A549 (cell line): ENCODE measurements around the gene USP13. TPM values are rescaled to one million over a fixed set of nuclear protein-coding genes. Genes with fewer than 3 reads are reported as not detected.
A peak's percentile ranks its signal among the peaks of the same experiment; 100 is the strongest.

Experiments
- ATAC-seq, 2 experiments: fragments of 200-7000 bp in 1 of 2; fragments of >200 bp in 1 of 2; cut with Nextera tagmentation in 1 of 2; cut with Tn5 transposase in 1 of 2; 3 replicates each; pipeline versions ENCODE4 v1.8.0 to v1.9.1; 2018 to 2020; ENCODE audit warnings: mild to moderate bottlenecking in 1 of 2, moderate library complexity in 1 of 2
- CTCF ChIA-PET: fragments of 300-600 bp; sonication (Branson Sonifier 250); formaldehyde crosslinking; extraction: SDS; loops from one replicate; lab custom pipeline; 2021; ENCODE audit warnings: antibody characterized with exemption, inconsistent platforms; lab: Yijun Ruan, JAX
- POLR2A ChIA-PET: fragments of 350-600 bp; formaldehyde crosslinking; extraction: SDS; loops from one replicate; lab custom pipeline; 2021; ENCODE audit warnings: antibody characterized with exemption, inconsistent platforms; lab: Yijun Ruan, JAX
- DNase-seq, 2 experiments: peaks; one replicate each; pipeline versions ENCODE4 v3.0.0 to v3.0.0-alpha.2; 2011 to 2016; ENCODE audit warnings: low read depth in 1 of 2, low spot score in 1 of 2
- FAIRE-seq: peaks from 2 replicates; lab custom pipeline; 2011; peaks lifted over from hg19 to GRCh38; lab: Jason Lieb, UNC
- H3K27ac ChIP-seq, 2 experiments: fragments of >200 bp; sonication (Bioruptor Twin); formaldehyde crosslinking; 3 replicates each; pipeline ENCODE4 v1.5.1; 2016 to 2017
- H3K4me1 ChIP-seq: fragments of >200 bp; sonication (Bioruptor Twin); formaldehyde crosslinking; 3 replicates; pipeline ENCODE4 v1.6.1; 2016
- H3K4me2 ChIP-seq: fragments of >200 bp; sonication (Bioruptor Twin); formaldehyde crosslinking; 3 replicates; pipeline ENCODE4 v1.6.1; 2016
- H3K4me3 ChIP-seq: fragments of >200 bp; sonication (Bioruptor Twin); formaldehyde crosslinking; 3 replicates; pipeline ENCODE4 v1.5.1; 2016
- H3K9me3 ChIP-seq: fragments of >200 bp; sonication (Bioruptor Twin); formaldehyde crosslinking; 3 replicates; pipeline ENCODE4 v1.6.1; 2016
- CBX2 ChIP-seq: fragments of 200-600 bp; sonication (generic); IDR thresholded peaks from 2 replicates; pipeline ENCODE4 v1.6.1; 2016; ENCODE audit warnings: low read depth, mild to moderate bottlenecking, borderline replicate concordance
- CHD2 ChIP-seq: fragments of 150-350 bp; IDR thresholded peaks from 2 replicates; pipeline ENCODE4 v1.6.1; 2014; ENCODE audit warnings: low read length; ENCODE audit not compliant: partially characterized antibody
- EP300 ChIP-seq, 2 experiments: fragments of >200 bp; sonication (Bioruptor Twin); formaldehyde crosslinking; IDR thresholded peaks; 2 replicates in 1 of 2; 3 replicates in 1 of 2; pipeline ENCODE4 v1.6.1; 2016 to 2017
- FOSB ChIP-seq: fragments of 250-450 bp; sonication (Bioruptor Pico); IDR thresholded peaks from 2 replicates; pipeline ENCODE4 v1.5.0; 2020; ENCODE audit warnings: mild to moderate bottlenecking, moderate library complexity
- FOXS1 ChIP-seq: fragments of 250-450 bp; sonication (Bioruptor Pico); IDR thresholded peaks from 2 replicates; pipeline ENCODE4 v1.5.0; 2020; ENCODE audit warnings: mild to moderate bottlenecking, moderate library complexity
- HDAC2 ChIP-seq: fragments of 200-600 bp; sonication (generic); IDR thresholded peaks from 2 replicates; pipeline ENCODE4 v1.6.1; 2016
- HEYL ChIP-seq: fragments of 250-450 bp; sonication (Bioruptor Pico); IDR thresholded peaks from 2 replicates; pipeline ENCODE4 v1.8.0; 2021; ENCODE audit warnings: mild to moderate bottlenecking, moderate library complexity
- HOXA7 ChIP-seq: fragments of 250-450 bp; sonication (Bioruptor Pico); IDR thresholded peaks from 2 replicates; pipeline ENCODE4 v1.5.0; 2020; ENCODE audit warnings: mild to moderate bottlenecking, moderate library complexity
- HOXB13 ChIP-seq: fragments of 250-450 bp; sonication (Bioruptor Pico); IDR thresholded peaks from 2 replicates; pipeline ENCODE4 v1.5.0; 2020; ENCODE audit warnings: low read depth, mild to moderate bottlenecking, moderate library complexity
- JUNB ChIP-seq: fragments of >200 bp; sonication (Bioruptor Twin); formaldehyde crosslinking; IDR thresholded peaks from 2 replicates; pipeline ENCODE4 v1.6.1; 2016
- KDM1A ChIP-seq: fragments of 200-600 bp; sonication (generic); IDR thresholded peaks from 2 replicates; pipeline ENCODE4 v1.6.1; 2016; ENCODE audit warnings: low read depth, mild to moderate bottlenecking
- KDM5A ChIP-seq: fragments of 200-600 bp; sonication (generic); IDR thresholded peaks from 2 replicates; pipeline ENCODE4 v1.6.1; 2016; ENCODE audit warnings: antibody characterized with exemption, mild to moderate bottlenecking
- POLR2AphosphoS2 ChIP-seq: conservative IDR thresholded peaks from 2 replicates; pipeline ENCODE4 v1.6.1; 2012; ENCODE audit warnings: low read length, improper control_type of control experiment, inconsistent platforms
- RCOR1 ChIP-seq: fragments of 150-350 bp; IDR thresholded peaks from 2 replicates; pipeline ENCODE4 v1.6.1; 2014; ENCODE audit warnings: antibody characterized with exemption, low read length, low read depth
- RNF2 ChIP-seq: fragments of 200-600 bp; sonication (generic); IDR thresholded peaks from 2 replicates; pipeline ENCODE4 v1.6.1; 2016; ENCODE audit warnings: low read depth, mild to moderate bottlenecking, antibody characterized with exemption, moderate library complexity, borderline replicate concordance
- TP53 ChIP-seq: fragments of 250-450 bp; sonication (Bioruptor Pico); IDR thresholded peaks from 2 replicates; pipeline ENCODE4 v1.5.0; 2021; ENCODE audit warnings: mild to moderate bottlenecking, moderate library complexity
- ZFP36 ChIP-seq: fragments of 450-650 bp; IDR thresholded peaks from 2 replicates; pipeline ENCODE4 v1.6.1; 2014; ENCODE audit warnings: borderline replicate concordance; ENCODE audit not compliant: partially characterized antibody
- ZSCAN20 ChIP-seq: fragments of 250-450 bp; sonication (Bioruptor Pico); IDR thresholded peaks from 2 replicates; pipeline ENCODE4 v1.8.0; 2022; ENCODE audit warnings: mild to moderate bottlenecking, moderate library complexity
- WGBS: methylation state at CpG from one replicate; pipeline ENCODE4 v1.1.6; 2017; ENCODE audit errors: missing lambda C conversion rate; 5-methylcytosine and 5-hydroxymethylcytosine counted together
- polyA plus RNA-seq, 4 experiments: library from polyadenylated mRNA; depleted of rRNA in 3 of 4; stranded (reverse); fragments of >200 nt; fragmentation: RNase III in 1 of 4; extraction: RNeasy Plus Mini Kit Qiagen cat#74134 plus additional on column Dnase treatment in 1 of 4; gene quantifications; 2 replicates in 3 of 4; 3 replicates in 1 of 4; pipeline ENCODE4 v1.2.3, GENCODE V29; 2011 to 2017
- TF ChIP-seq, protein P1 (sequence below): IDR thresholded peaks from 2 replicates; pipeline ENCODE4 v1.6.1; 2012; ENCODE audit warnings: low read depth, borderline replicate concordance
- TF ChIP-seq, protein P2 (sequence below): IDR thresholded peaks from 2 replicates; pipeline ENCODE4 v1.6.1; 2012
- TF ChIP-seq, protein P3 (sequence below): fragments of 250-450 bp; sonication (Bioruptor Pico); IDR thresholded peaks from 2 replicates; pipeline ENCODE4 v1.5.0; 2020; ENCODE audit warnings: low read depth, mild to moderate bottlenecking, moderate library complexity
- TF ChIP-seq, protein P4 (sequence below): fragments of 450-650 bp; IDR thresholded peaks from 2 replicates; pipeline ENCODE4 v1.6.1; 2014; ENCODE audit warnings: antibody characterized with exemption
- TF ChIP-seq, protein P5 (sequence below): fragments of 200-600 bp; sonication (generic); IDR thresholded peaks from 2 replicates; pipeline ENCODE4 v1.6.1; 2016; ENCODE audit warnings: antibody characterized with exemption, mild to moderate bottlenecking, moderate library complexity

The USP13 gene
- polyA plus RNA-seq, 2 of the 4 experiments (the other 2 are of a cell fraction), result 7.5 to 10.2 TPM

DNA sequence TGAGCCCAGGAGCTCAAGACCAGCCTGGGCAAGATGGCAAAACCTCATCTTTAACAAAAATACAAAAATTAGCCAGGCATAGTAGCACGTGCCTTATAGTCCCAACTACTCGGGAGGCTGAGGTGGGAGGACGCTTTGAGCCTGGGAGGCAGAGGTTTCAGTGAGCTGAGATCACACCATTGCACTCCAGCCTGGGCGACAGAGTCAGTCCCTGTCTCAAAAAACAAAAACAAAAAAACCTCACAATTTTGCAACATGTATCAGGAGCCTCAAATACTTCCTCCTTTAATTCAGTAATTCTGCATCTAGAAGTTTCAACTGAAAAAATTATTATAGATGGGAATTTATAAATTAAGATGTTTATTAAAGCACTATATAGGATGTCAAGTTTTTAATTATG is 49.5 kb upstream of the USP13 start:
- Histone ChIP-seq H3K27ac (no peak overlapping the region), H3K9me3 (no peaks in the 10 kb centered on the region), H3K4me2 (peak overlapping the region; percentile 83), H3K4me3 (peak overlapping the region; percentile 80), H3K4me1 (peaks cover 14% of the 10 kb centered on the region; the same call in 2 of the 3 replicates)
- WGBS, result 65% methylated on average over 4 of the region's 4 CpGs
- no peak for TF ChIP-seq HOXA7 (CRISPR knock-in tag)
- no peak for TF ChIP-seq ZFP36
- TF ChIP-seq, protein P1, sequence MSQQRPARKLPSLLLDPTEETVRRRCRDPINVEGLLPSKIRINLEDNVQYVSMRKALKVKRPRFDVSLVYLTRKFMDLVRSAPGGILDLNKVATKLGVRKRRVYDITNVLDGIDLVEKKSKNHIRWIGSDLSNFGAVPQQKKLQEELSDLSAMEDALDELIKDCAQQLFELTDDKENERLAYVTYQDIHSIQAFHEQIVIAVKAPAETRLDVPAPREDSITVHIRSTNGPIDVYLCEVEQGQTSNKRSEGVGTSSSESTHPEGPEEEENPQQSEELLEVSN, result no peak
- no peak for TF ChIP-seq HOXB13 (CRISPR knock-in tag)
- no peak for TF ChIP-seq RNF2
- TF ChIP-seq, protein P2, sequence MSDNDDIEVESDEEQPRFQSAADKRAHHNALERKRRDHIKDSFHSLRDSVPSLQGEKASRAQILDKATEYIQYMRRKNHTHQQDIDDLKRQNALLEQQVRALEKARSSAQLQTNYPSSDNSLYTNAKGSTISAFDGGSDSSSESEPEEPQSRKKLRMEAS, result no peak
- DNase-seq (no peak), ATAC-seq (no peak), FAIRE-seq (no peak)
- POLR2A ChIA-PET, result interaction anchor here (0.6 kb wide), 1 partner anchor 171 kb away, joined by 6 read pairs; no protein-coding TSS in a partner anchor
- CTCF ChIA-PET, result no interaction called here

DNA sequence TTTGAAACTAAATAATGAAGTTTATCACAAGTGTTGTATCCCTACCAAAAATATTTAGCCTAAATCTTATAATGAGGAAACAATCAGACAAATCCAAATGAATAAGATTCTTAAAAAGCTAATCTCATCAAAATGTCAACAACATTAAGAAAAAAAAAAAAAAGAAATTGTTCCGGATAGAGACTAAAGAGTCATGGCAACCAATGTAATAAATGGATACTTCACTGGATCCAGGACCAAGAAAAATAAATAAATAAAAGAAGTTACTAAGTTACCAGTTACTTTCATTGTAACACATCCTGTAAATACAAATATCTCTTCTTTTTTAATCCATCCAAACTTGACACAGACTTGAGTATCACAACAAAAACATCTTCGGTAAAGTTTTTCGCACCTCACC is 49.0 kb upstream of the USP13 start:
- Histone ChIP-seq H3K4me1 (peaks cover 14% of the 10 kb centered on the region; the same call in 2 of the 3 replicates), H3K4me3 (peak overlapping the region; percentile 80), H3K27ac (peak overlapping the region; percentile 86 to 92), H3K4me2 (peak overlapping the region; percentile 83), H3K9me3 (no peaks in the 10 kb centered on the region)
- DNase-seq (no peak), ATAC-seq (no peak; a peak in 1 of 6 replicates), FAIRE-seq (no peak)
- CTCF ChIA-PET, result no interaction called here
- POLR2A ChIA-PET, result interaction anchor here (0.6 kb wide), 1 partner anchor 170 kb away, joined by 6 read pairs; no protein-coding TSS in a partner anchor
- whole genome bisulfite sequencing, result 4% methylated on average over 3 of the region's 3 CpGs
- TF ChIP-seq FOXS1 (CRISPR knock-in tag) (no peak), KDM1A (no peak), EP300 (IDR thresholded peaks at IDR 0.05) (no peak), ZSCAN20 (CRISPR knock-in tag) (no peak), CBX2 (no peak), KDM5A (no peak), RCOR1 (no peak), JUNB (no peak), CHD2 (no peak), ZFP36 (no peak), HOXA7 (CRISPR knock-in tag) (no peak), POLR2AphosphoS2 (no peak), HEYL (CRISPR knock-in tag) (no peak), HDAC2 (no peak), FOSB (CRISPR knock-in tag) (no peak), RNF2 (no peak), TP53 (CRISPR knock-in tag) (no peak)
- TF ChIP-seq, protein P3, sequence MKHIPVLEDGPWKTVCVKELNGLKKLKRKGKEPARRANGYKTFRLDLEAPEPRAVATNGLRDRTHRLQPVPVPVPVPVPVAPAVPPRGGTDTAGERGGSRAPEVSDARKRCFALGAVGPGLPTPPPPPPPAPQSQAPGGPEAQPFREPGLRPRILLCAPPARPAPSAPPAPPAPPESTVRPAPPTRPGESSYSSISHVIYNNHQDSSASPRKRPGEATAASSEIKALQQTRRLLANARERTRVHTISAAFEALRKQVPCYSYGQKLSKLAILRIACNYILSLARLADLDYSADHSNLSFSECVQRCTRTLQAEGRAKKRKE (CRISPR knock-in tag), result no peak
- TF ChIP-seq, protein P4, sequence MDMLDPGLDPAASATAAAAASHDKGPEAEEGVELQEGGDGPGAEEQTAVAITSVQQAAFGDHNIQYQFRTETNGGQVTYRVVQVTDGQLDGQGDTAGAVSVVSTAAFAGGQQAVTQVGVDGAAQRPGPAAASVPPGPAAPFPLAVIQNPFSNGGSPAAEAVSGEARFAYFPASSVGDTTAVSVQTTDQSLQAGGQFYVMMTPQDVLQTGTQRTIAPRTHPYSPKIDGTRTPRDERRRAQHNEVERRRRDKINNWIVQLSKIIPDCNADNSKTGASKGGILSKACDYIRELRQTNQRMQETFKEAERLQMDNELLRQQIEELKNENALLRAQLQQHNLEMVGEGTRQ, result no peak
- TF ChIP-seq, protein P5, sequence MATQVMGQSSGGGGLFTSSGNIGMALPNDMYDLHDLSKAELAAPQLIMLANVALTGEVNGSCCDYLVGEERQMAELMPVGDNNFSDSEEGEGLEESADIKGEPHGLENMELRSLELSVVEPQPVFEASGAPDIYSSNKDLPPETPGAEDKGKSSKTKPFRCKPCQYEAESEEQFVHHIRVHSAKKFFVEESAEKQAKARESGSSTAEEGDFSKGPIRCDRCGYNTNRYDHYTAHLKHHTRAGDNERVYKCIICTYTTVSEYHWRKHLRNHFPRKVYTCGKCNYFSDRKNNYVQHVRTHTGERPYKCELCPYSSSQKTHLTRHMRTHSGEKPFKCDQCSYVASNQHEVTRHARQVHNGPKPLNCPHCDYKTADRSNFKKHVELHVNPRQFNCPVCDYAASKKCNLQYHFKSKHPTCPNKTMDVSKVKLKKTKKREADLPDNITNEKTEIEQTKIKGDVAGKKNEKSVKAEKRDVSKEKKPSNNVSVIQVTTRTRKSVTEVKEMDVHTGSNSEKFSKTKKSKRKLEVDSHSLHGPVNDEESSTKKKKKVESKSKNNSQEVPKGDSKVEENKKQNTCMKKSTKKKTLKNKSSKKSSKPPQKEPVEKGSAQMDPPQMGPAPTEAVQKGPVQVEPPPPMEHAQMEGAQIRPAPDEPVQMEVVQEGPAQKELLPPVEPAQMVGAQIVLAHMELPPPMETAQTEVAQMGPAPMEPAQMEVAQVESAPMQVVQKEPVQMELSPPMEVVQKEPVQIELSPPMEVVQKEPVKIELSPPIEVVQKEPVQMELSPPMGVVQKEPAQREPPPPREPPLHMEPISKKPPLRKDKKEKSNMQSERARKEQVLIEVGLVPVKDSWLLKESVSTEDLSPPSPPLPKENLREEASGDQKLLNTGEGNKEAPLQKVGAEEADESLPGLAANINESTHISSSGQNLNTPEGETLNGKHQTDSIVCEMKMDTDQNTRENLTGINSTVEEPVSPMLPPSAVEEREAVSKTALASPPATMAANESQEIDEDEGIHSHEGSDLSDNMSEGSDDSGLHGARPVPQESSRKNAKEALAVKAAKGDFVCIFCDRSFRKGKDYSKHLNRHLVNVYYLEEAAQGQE, result no peak
